ENCODE data around the gene BMP10. TPM values are rescaled to one million over a fixed set of nuclear protein-coding genes. Genes with fewer than 3 reads are reported as not detected.
A peak's percentile ranks its signal among the peaks of the same experiment; 100 is the strongest.

BMP10 gene
- not detected for total RNA-seq

GRCh38 chr2:68871159-68871764 is at the start of gene BMP10:
Gene BMP10 (minus strand): TSS chr2:68871397. CDS start chr2:68871358, 39 bp downstream.
- DNase-seq (ENCODE audit: low spot score in 2 of 2) (no peak), FAIRE-seq (no peak)

GRCh38 chr2:68920481-68921170 is 49.4 kb upstream of the BMP10 start:
- FAIRE-seq (no peak), DNase-seq (ENCODE audit: low spot score in 2 of 2) (no peak)

- no peak for FAIRE-seq
- no peak for DNase-seq (ENCODE audit: low spot score in 2 of 2)
Observed at GRCh38 chr2:68918497-68918896, 47.3 kb upstream of the BMP10 start.

- DNase-seq (ENCODE audit: low spot score in 2 of 2) (no peak), FAIRE-seq (no peak)
Observed at GRCh38 chr2:68917034-68917718, 46.0 kb upstream of the BMP10 start.

GRCh38 chr2:68916226-68916625 is 45.0 kb upstream of the BMP10 start:
- FAIRE-seq (no peak), DNase-seq (ENCODE audit: low spot score in 2 of 2) (no peak)

- no peak for FAIRE-seq
- no peak for DNase-seq (ENCODE audit: low spot score in 2 of 2)
Observed at GRCh38 chr2:68915393-68915792, 44.2 kb upstream of the BMP10 start.

- DNase-seq (ENCODE audit: low spot score in 2 of 2) (no peak), FAIRE-seq (no peak)
Observed at GRCh38 chr2:68913359-68913758, 42.2 kb upstream of the BMP10 start.

- no peak for DNase-seq (ENCODE audit: low spot score in 2 of 2)
- FAIRE-seq, result no peak
Observed at GRCh38 chr2:68912732-68913131, 41.5 kb upstream of the BMP10 start.

GRCh38 chr2:68912111-68912510 is 40.9 kb upstream of the BMP10 start:
- DNase-seq (ENCODE audit: low spot score in 2 of 2) (no peak), FAIRE-seq (no peak)

- no peak for FAIRE-seq
- no peak for DNase-seq (ENCODE audit: low spot score in 2 of 2)
Observed at GRCh38 chr2:68911709-68912108, 40.5 kb upstream of the BMP10 start.

GRCh38 chr2:68911246-68911645 is 40.0 kb upstream of the BMP10 start:
- no peak for DNase-seq (ENCODE audit: low spot score in 2 of 2)
- no peak for FAIRE-seq

GRCh38 chr2:68909793-68910674 is 38.8 kb upstream of the BMP10 start:
- DNase-seq (ENCODE audit: low spot score in 2 of 2) (peak in 1 of 2 donors; percentile 52), FAIRE-seq (no peak)

- FAIRE-seq (no peak), DNase-seq (ENCODE audit: low spot score in 2 of 2) (peak in 1 of 2 donors; percentile 9)
Observed at GRCh38 chr2:68908392-68908970, 37.3 kb upstream of the BMP10 start.

- FAIRE-seq, result no peak
- no peak for DNase-seq (ENCODE audit: low spot score in 2 of 2)
Observed at GRCh38 chr2:68907920-68908253, 36.7 kb upstream of the BMP10 start.

GRCh38 chr2:68907232-68907919 is 36.2 kb upstream of the BMP10 start:
- FAIRE-seq (no peak), DNase-seq (ENCODE audit: low spot score in 2 of 2) (no peak)

- FAIRE-seq (no peak), DNase-seq (ENCODE audit: low spot score in 2 of 2) (no peak)
Observed at GRCh38 chr2:68906716-68907115, 35.5 kb upstream of the BMP10 start.

GRCh38 chr2:68905116-68905515 is 33.9 kb upstream of the BMP10 start:
- no peak for DNase-seq (ENCODE audit: low spot score in 2 of 2)
- no peak for FAIRE-seq

GRCh38 chr2:68901561-68901960 is 30.4 kb upstream of the BMP10 start:
- no peak for DNase-seq (ENCODE audit: low spot score in 2 of 2)
- no peak for FAIRE-seq

GRCh38 chr2:68901199-68901514 is 30.0 kb upstream of the BMP10 start:
- no peak for FAIRE-seq
- DNase-seq (ENCODE audit: low spot score in 2 of 2), result no peak

All from frontal cortex (tissue), 4 donors.